Activated CD4-positive, alpha-beta T cell treated with anti-CD3 and anti-CD28 coated beads for 24 hours (primary cell): ENCODE data around the gene FRS3.
"Not testable (repeated sequence)": the region's sequence is repeated elsewhere in the genome, so short reads cannot be mapped to it uniquely, and the experiment has no call there.

Source experiments
- DNase-seq, 2 donors: peaks; one replicate each; pipeline ENCODE4 v3.0.0-alpha.2; 2020; ENCODE audit warnings: low read depth in 2 of 2

Gene FRS3

DNA sequence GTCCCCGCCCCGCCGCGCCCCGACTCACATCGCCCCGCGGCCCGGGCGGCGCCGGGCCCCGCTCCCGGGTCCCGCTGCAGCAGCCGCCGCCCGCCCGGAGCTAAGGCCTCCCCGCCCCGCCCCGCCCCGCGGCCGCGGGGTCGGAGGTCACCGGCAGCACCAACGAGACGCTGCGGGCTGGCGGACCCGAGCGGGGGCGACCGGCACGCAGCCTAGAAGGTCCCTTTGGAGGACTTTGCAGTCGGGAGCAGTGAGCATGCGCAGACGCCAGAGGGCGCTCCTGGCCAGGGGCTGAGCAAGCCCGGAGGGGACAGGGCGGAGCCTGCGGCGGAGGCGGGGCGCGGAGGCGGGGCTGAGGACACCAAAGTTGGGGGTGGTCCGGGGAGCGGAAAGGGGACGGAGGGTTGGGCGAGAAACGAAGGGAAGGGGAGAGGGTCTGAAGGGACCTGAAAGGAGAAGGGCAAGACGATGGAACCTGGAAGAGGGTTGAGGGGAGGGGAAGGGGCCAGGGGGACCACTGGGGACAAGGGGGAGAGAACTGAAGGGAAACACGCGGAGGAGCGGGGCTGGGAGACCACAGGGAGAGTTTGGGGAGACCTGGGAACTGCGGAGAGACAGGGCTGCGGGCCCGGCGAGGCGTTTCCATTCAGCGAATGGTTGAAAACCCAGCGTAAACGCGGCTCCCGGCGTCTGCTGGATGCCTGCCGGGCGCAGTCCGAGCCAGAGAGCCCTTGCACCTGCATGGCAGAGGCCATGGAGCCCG, at the start of gene FRS3:
FRS3 (minus strand) TSS at position 113 of the 763 bp plus-strand sequence. CDS start 2,913 bp downstream, outside the sequence.
- DNase-seq = peak; percentile 100

GRCh38 chr6:41826343-41827022, 46.8 kb upstream of the FRS3 start:
- no peak for DNase-seq

- no peak for DNase-seq
Measured at GRCh38 chr6:41824571-41825569, 45.2 kb upstream of the FRS3 start.

- no peak for DNase-seq
Measured at GRCh38 chr6:41823178-41823577, 43.5 kb upstream of the FRS3 start.

GRCh38 chr6:41822021-41822420, 42.3 kb upstream of the FRS3 start:
- DNase-seq = no peak

DNA sequence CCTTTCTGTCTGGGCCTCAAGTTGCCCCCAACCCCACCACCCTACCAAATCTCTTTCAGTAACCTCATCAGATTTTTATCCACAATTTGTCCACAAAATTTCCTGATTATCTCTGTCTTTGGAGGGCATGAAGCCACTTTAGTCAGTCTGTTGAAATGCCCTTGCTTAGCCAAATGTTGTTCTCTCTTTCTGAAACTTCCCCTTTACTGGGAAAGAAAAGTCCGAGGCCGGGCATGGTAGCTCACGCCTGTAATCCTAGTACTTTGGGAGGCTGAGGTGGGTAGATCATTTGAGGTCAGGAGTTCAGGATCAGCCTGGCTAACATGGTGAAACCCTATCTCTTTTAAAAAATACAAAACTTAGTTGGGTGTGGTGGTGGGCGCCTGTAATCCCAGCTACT, 41.6 kb upstream of the FRS3 start:
- DNase-seq = no peak

- no peak for DNase-seq
Measured at GRCh38 chr6:41818271-41819054, 38.8 kb upstream of the FRS3 start.

GRCh38 chr6:41815587-41815986, 35.9 kb upstream of the FRS3 start:
- DNase-seq = no peak

GRCh38 chr6:41814629-41815028, 34.9 kb upstream of the FRS3 start:
- no peak for DNase-seq

- DNase-seq = no peak
Measured at GRCh38 chr6:41813956-41814355, 34.3 kb upstream of the FRS3 start.

GRCh38 chr6:41813469-41813868, 33.8 kb upstream of the FRS3 start:
- no peak for DNase-seq

GRCh38 chr6:41811946-41812345, 32.2 kb upstream of the FRS3 start:
- not testable (repeated sequence) for DNase-seq

DNA sequence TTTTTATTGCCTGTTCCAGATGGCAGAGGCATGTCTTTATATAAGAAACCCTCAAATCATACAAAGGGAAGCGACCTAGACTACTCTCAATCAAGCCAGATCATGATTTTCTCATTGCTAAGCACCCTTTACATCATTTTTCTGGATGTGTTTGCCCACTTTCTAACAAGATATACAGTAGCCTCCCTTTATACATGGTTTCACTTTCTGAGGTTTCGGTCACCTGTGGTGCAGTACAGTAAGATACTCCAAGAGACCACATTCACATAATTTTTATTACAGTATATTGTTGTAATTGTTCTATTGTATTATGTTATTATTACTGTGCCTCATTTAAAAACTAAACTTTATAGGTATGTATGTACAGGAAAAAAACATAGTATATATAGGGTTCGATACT, 31.4 kb upstream of the FRS3 start:
- no peak for DNase-seq

DNA sequence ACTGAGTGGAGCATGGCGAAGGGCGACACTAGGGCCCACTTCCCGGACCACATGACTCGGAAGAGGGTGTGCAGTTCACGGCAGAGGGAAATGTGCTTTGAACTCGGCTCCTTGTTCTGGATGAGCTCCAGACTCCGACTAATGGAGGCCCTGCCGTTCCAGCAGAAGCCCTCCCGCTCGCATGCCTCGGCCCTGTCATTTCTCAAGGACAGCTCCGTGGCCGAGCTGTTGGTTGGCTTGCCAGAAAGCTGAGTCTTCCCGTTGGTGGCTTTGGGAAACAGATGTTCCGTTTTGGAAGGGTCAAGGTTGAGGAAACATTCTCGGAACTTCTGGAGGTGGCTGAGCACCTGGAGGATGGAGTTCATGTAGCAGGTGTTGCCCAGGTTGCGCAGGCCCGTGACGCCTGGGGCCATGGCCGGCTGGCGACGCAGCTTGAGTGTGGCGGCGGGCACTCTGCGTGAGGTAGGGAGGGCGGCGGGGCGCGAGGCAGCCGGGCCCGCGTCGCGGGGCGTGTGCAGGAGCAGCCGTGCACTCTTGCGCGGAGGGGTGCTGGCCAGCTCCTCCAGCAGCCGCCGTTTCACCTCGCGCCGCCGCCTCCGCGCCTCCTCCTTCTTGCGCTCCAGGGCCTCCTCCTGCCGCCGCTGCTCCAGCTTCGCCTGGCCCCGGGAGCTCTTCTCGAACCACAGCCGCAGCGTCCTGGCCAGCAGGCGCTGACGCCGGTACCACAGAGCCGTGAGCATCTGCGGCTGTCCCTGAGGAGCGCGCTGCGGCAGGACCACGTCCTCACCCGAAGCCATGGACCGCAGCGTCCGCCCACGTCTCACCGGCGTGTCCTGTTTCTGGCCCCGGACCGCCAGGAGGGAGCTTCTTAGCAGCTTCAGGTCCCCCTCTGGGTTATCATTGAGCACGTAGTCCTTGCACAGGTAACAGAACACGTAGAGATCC, 26.4 kb upstream of the FRS3 start:
- DNase-seq = no peak

DNA sequence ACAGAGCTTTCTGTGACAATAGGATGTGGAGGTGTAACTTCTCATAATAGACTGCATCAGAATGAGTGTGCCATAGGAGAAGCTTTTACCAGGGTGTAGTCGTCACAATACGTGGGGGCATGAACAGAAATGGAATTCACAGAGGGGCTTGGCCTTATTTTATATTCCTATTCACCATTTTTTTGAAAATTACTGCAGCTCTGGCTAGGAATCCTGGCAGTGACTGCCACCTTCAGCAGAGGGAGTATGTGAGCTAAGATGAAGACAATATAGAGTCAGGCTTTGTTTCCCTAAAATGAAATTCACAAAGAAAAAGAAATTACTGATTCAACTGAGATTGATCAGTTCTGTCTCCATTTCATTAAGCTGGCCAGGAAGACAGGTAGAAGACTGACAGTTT, 21.7 kb upstream of the FRS3 start:
- no peak for DNase-seq

DNA sequence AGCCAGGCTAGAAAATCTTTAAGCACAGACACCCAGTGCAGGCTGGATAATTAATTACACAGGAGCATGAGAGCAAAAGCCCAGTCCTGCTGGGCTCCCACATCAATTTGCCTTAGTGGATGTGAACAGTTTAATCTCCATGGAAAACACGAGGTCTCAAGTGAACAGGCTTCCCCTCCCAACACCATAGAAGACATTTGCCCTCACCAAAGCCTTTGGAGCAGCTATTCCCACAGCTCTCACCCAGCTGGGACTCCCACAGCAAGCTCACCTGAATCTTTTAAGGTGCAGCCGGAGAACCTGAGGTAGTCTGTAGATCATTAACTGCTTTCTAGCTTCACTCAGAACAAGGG, 19.8 kb upstream of the FRS3 start:
- DNase-seq = no peak

DNA sequence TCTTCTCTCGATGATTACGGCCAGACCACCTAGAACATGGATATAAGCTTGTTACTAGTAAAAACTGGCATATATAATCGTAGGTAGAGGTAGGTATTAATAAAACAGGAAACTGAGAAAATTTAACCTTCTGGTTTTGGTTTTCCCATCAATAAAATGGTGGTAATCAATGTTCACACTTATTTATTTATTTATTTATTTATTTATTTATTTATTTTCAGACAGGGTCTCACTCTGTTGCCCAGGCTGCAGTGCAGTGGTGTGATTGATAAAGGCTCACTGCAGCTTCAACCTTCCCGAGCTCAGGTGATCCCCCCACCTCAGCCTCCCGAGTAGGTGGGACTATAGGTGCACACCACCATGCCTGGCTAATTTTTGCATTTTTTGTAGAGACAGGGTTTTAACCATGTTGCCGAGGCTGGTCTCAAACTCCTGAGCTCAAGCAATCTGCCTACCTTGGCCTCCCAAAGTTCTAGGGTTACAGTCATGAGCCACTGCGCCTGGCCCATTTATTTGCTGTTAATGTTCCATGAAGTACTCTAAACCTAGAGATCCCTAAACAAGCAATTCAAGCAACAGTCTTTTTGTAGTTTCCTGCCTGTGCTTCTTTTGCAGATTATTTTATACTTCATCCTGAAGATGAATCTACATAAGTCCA, 19.3 kb upstream of the FRS3 start:
- no peak for DNase-seq

- DNase-seq = no peak
Measured at GRCh38 chr6:41796474-41796873, 16.8 kb upstream of the FRS3 start.

GRCh38 chr6:41791984-41792383, 12.3 kb upstream of the FRS3 start:
- DNase-seq = no peak

DNA sequence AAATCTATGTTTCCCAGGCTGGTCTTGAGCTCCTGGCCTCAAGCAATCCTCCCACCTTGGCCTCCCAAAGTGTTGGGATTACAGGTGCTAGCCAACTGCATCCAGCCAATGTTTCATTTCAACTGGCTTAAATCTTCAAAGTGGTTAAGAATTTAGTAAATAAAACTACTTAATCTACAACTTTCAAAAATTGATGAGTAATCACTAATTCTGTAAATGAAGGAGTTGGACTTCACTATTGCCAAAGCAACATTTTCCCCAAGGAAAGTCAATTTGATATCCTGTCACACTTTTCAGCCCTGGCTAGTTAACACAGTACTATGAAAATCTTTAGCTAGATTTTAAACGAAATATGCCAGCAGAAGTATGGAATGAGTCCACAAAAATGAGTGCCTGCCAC, 11.6 kb upstream of the FRS3 start:
- DNase-seq = no peak
